ENCODE measurements around the gene SOS1.

DNA sequence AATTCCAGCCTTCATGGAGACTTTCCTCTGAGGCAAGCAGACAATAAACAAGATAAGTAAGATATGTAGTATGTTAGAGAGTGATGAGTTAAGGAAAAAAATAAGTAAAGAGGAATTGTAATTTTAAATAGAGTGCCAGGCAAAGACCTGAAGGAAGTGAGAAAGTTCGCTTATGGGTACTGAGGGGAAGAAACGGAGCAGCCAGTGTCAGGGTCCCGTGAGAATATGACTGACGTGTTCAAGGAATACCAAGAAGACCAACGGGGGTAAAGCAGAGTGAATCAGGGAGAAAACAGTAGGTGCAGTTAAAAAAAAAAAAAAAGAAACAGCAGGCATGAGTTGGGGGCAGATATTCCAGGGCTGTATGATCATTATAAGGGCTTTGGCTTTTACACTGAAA, 186.1 kb downstream of the SOS1 start:
- no peak for TF ChIP-seq CTCF (IDR thresholded peaks at IDR 0.05)
- TF ChIP-seq POLR2A (IDR thresholded peaks at IDR 0.05), result no peak
